Brain microvascular endothelial cell (primary cell): Measurements from ENCODE around the gene AHR.
"Not testable (repeated sequence)": the region's sequence is repeated elsewhere in the genome, so short reads cannot be mapped to it uniquely, and the experiment has no call there.

Source experiments
- DNase-seq: peaks from one replicate; pipeline ENCODE4 v3.0.0-alpha.2; 2020
- H3K27ac ChIP-seq: fragments of 250-450 bp; sonication (Bioruptor Pico); 2 replicates; pipeline ENCODE4 v1.5.1; 2020; ENCODE audit warnings: mild to moderate bottlenecking, moderate library complexity
- H3K27me3 ChIP-seq: fragments of 250-450 bp; sonication (Bioruptor Pico); replicated peaks from 2 replicates; pipeline ENCODE4 v1.5.1; 2020; ENCODE audit warnings: mild to moderate bottlenecking
- H3K36me3 ChIP-seq: fragments of 250-450 bp; sonication (Bioruptor Pico); replicated peaks from 2 replicates; pipeline ENCODE4 v1.5.1; 2020; ENCODE audit warnings: mild to moderate bottlenecking
- H3K4me3 ChIP-seq: 2 replicates; pipeline ENCODE4 v1.5.1; 2011; ENCODE audit warnings: low read depth, mild to moderate bottlenecking, control low read depth, low read length, moderate library complexity
- CTCF ChIP-seq: IDR thresholded peaks from 2 replicates; pipeline ENCODE4 v1.5.1; 2011; ENCODE audit warnings: low read depth, mild to moderate bottlenecking, moderate library complexity, low read length, control low read depth, inconsistent platforms; ENCODE audit errors: missing control alignments
- in situ Hi-C: cut with HindIII; loops from 2 replicates; pipeline ENCODE4 v1.10.0; 2017; ENCODE audit warnings: low sequenced_read_pairs, low pct_ligation_motif_present

Gene AHR

GRCh38 chr7:17347401-17347800 is 48.9 kb downstream of the AHR start:
- H3K27me3 ChIP-seq: no peaks in the 10 kb centered on the region
- in situ Hi-C loops: no loop called here
- H3K27ac ChIP-seq: no peak overlapping the region
- H3K4me3 ChIP-seq: no peak overlapping the region
- peaks cover 18% of the 10 kb centered on the region for H3K36me3 ChIP-seq
- TF ChIP-seq CTCF: no peak
- no peak for DNase-seq

GRCh38 chr7:17348932-17349331 is 50.5 kb downstream of the AHR start:
- H3K27me3 ChIP-seq, H3K4me3 ChIP-seq, in situ Hi-C loops, H3K27ac ChIP-seq, DNase-seq: not testable (repeated sequence)
- H3K36me3 ChIP-seq: peaks cover 12% of the 10 kb centered on the region

- H3K4me3 ChIP-seq, DNase-seq, H3K27me3 ChIP-seq, H3K27ac ChIP-seq, H3K36me3 ChIP-seq, in situ Hi-C loops: not testable (repeated sequence)
These were observed 51.9 kb downstream of the AHR start for GRCh38 chr7:17350321-17350720.

- in situ Hi-C loops, H3K27me3 ChIP-seq, H3K27ac ChIP-seq, H3K4me3 ChIP-seq, H3K36me3 ChIP-seq, DNase-seq: not testable (repeated sequence)
These were observed 55.4 kb downstream of the AHR start for GRCh38 chr7:17353650-17354419.

- Histone ChIP-seq H3K36me3 (no peaks in the 10 kb centered on the region), H3K27ac (no peak overlapping the region), H3K27me3 (no peaks in the 10 kb centered on the region), H3K4me3 (no peak overlapping the region)
- no peak for TF ChIP-seq CTCF
- no peak for DNase-seq
- in situ Hi-C loops: no loop called here
These were observed 56.0 kb downstream of the AHR start for GRCh38 chr7:17354473-17354872.

- no peak for TF ChIP-seq CTCF
- Histone ChIP-seq H3K36me3 (no peaks in the 10 kb centered on the region), H3K4me3 (no peak overlapping the region), H3K27me3 (no peaks in the 10 kb centered on the region), H3K27ac (no peak overlapping the region)
- in situ Hi-C loops: no loop called here
- no peak for DNase-seq
These were observed 56.6 kb downstream of the AHR start for GRCh38 chr7:17355050-17355449.

GRCh38 chr7:17357952-17358351 is 59.5 kb downstream of the AHR start:
- Histone ChIP-seq H3K27ac (no peak overlapping the region), H3K4me3 (no peak overlapping the region), H3K27me3 (no peaks in the 10 kb centered on the region), H3K36me3 (no peaks in the 10 kb centered on the region)
- no peak for TF ChIP-seq CTCF
- in situ Hi-C loops: no loop called here
- DNase-seq: no peak
